Astrocyte (in vitro differentiated cells and primary cell): Measurements from ENCODE around the gene CCSER1.

Experiments
- EZH2 ChIP-seq: IDR thresholded peaks from 2 replicates; pipeline ENCODE4 v1.6.1; 2012; ENCODE audit warnings: mild to moderate bottlenecking, low read length, inconsistent platforms; ENCODE audit not compliant: insufficient read depth
- TF ChIP-seq, protein P1 (sequence below): IDR thresholded peaks from 2 replicates; pipeline ENCODE4 v1.5.1; 2011; ENCODE audit warnings: low read depth, mild to moderate bottlenecking, inconsistent platforms, low read length, moderate library complexity; ENCODE audit not compliant: insufficient read depth

DNA sequence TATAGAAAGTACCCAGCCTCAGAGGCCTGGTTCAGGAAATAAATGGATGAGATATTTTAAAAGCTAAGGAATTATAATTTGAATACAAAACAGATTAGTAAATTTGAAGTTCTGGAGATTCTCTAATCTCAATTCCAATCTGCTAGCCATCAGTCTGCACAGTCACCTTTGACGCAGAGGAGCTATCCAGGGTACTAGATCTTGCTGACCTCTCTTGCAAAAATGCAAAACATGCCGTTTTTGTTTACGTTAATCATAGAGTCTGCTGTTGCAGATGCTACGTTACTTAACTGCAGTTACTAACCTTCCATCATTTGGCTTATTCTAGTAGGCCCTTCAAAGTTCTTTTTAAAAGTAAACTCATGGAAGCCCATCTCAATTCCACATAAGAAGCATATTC, 10.4 kb downstream of the CCSER1 start:
- TF ChIP-seq EZH2 = no peak
- TF ChIP-seq, protein P1, sequence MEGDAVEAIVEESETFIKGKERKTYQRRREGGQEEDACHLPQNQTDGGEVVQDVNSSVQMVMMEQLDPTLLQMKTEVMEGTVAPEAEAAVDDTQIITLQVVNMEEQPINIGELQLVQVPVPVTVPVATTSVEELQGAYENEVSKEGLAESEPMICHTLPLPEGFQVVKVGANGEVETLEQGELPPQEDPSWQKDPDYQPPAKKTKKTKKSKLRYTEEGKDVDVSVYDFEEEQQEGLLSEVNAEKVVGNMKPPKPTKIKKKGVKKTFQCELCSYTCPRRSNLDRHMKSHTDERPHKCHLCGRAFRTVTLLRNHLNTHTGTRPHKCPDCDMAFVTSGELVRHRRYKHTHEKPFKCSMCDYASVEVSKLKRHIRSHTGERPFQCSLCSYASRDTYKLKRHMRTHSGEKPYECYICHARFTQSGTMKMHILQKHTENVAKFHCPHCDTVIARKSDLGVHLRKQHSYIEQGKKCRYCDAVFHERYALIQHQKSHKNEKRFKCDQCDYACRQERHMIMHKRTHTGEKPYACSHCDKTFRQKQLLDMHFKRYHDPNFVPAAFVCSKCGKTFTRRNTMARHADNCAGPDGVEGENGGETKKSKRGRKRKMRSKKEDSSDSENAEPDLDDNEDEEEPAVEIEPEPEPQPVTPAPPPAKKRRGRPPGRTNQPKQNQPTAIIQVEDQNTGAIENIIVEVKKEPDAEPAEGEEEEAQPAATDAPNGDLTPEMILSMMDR = no peak
